ENCODE results near the gene FOXL2. TPM values are rescaled to one million over a fixed set of nuclear protein-coding genes. Genes with fewer than 3 reads are reported as not detected.

FOXL2 gene
- total RNA-seq, 1 donor from 2014 or later, result not detected

GRCh38 chr3:138940446-138940845 is 6.5 kb downstream of the FOXL2 start:
- ChIA-PET CTCF (no interaction called here), POLR2A (no interaction called here)
- intact Hi-C loops (cut with micrococcal nuclease), result no loop called here
- peaks cover 76% of the 10 kb centered on the region for H3K27me3 Mint-ChIP-seq
- DNase-seq, result no peak
- no peaks in the 10 kb centered on the region for H3K9me3 Mint-ChIP-seq
- no peaks in the 10 kb centered on the region for H3K36me3 Mint-ChIP-seq (ENCODE audit: low read depth)
- no peak overlapping the region for H3K4me3 Mint-ChIP-seq
- no peak overlapping the region for H3K27ac Mint-ChIP-seq
- no peak for ATAC-seq (ENCODE audit: low read depth)
- H3K4me1 Mint-ChIP-seq, result peaks cover 51% of the 10 kb centered on the region
- no peak for TF ChIP-seq CTCF (IDR thresholded peaks at IDR 0.05)

GRCh38 chr3:138939561-138940241 is 7.2 kb downstream of the FOXL2 start:
- no peak for DNase-seq
- CTCF ChIA-PET, result no interaction called here
- no peaks in the 10 kb centered on the region for H3K9me3 Mint-ChIP-seq
- POLR2A ChIA-PET, result no interaction called here
- intact Hi-C loops (cut with micrococcal nuclease), result no loop called here
- peaks cover 44% of the 10 kb centered on the region for H3K4me1 Mint-ChIP-seq
- H3K27me3 Mint-ChIP-seq, result peaks cover 76% of the 10 kb centered on the region
- TF ChIP-seq CTCF (IDR thresholded peaks at IDR 0.05), result no peak
- H3K36me3 Mint-ChIP-seq (ENCODE audit: low read depth), result no peaks in the 10 kb centered on the region
- peak overlapping the region; percentile 19 for H3K4me3 Mint-ChIP-seq
- H3K27ac Mint-ChIP-seq, result no peak overlapping the region
- ATAC-seq (ENCODE audit: low read depth), result no peak

- Mint-ChIP-seq H3K4me3 (no peak overlapping the region), H3K27me3 (peaks cover 77% of the 10 kb centered on the region), H3K36me3 (ENCODE audit: low read depth) (no peaks in the 10 kb centered on the region), H3K4me1 (peaks cover 38% of the 10 kb centered on the region), H3K27ac (no peak overlapping the region), H3K9me3 (no peaks in the 10 kb centered on the region)
- no peak for TF ChIP-seq CTCF (IDR thresholded peaks at IDR 0.05)
- no peak for ATAC-seq (ENCODE audit: low read depth)
- POLR2A ChIA-PET, result no interaction called here
- CTCF ChIA-PET, result no interaction called here
- intact Hi-C loops (cut with micrococcal nuclease), result no loop called here
- no peak for DNase-seq
These were observed 7.9 kb downstream of the FOXL2 start for GRCh38 chr3:138938877-138939560.

GRCh38 chr3:138938056-138938876 is 8.7 kb downstream of the FOXL2 start:
- Mint-ChIP-seq H3K4me1 (peaks cover 35% of the 10 kb centered on the region), H3K36me3 (ENCODE audit: low read depth) (no peaks in the 10 kb centered on the region), H3K27ac (no peak overlapping the region), H3K27me3 (peaks cover 76% of the 10 kb centered on the region), H3K9me3 (no peaks in the 10 kb centered on the region), H3K4me3 (peak overlapping the region; percentile 24)
- no peak for ATAC-seq (ENCODE audit: low read depth)
- peak; percentile 18 for DNase-seq
- intact Hi-C loops (cut with micrococcal nuclease), result no loop called here
- ChIA-PET CTCF (no interaction called here), POLR2A (no interaction called here)
- TF ChIP-seq CTCF (IDR thresholded peaks at IDR 0.05), result no peak

- Mint-ChIP-seq H3K27me3 (peaks cover 78% of the 10 kb centered on the region), H3K4me1 (peaks cover 35% of the 10 kb centered on the region), H3K4me3 (peak overlapping the region; percentile 4), H3K27ac (no peak overlapping the region), H3K36me3 (ENCODE audit: low read depth) (no peaks in the 10 kb centered on the region), H3K9me3 (no peaks in the 10 kb centered on the region)
- intact Hi-C loops (cut with micrococcal nuclease), result loop anchor here (2.0 kb wide), 1 partner anchor 13 kb away; no protein-coding TSS in a partner anchor
- DNase-seq, result no peak
- POLR2A ChIA-PET, result no interaction called here
- CTCF ChIA-PET, result no interaction called here
- no peak for ATAC-seq (ENCODE audit: low read depth)
- TF ChIP-seq CTCF (IDR thresholded peaks at IDR 0.05), result no peak
These were observed 9.3 kb downstream of the FOXL2 start for GRCh38 chr3:138937690-138938055.
